Kidney epithelial cell (primary cell): ENCODE measurements around the gene EFCAB8. TPM values are rescaled to one million over a fixed set of nuclear protein-coding genes. Genes with fewer than 3 reads are reported as not detected.

Experiments used
- DNase-seq: peaks from one replicate; pipeline ENCODE4 v3.0.0-alpha.2; 2010; ENCODE audit warnings: low read depth
- H3K27me3 ChIP-seq: 2 replicates; pipeline ENCODE4 v1.6.0; 2011; ENCODE audit warnings: low read length; ENCODE audit not compliant: control insufficient read depth, insufficient read depth
- H3K36me3 ChIP-seq: 2 replicates; pipeline ENCODE4 v1.5.1; 2011; ENCODE audit warnings: low read length; ENCODE audit not compliant: control insufficient read depth, insufficient read depth
- H3K4me3 ChIP-seq: 2 replicates; pipeline ENCODE4 v1.5.1; 2011; ENCODE audit warnings: low read depth, mild to moderate bottlenecking, control low read depth, low read length
- total RNA-seq: library from RNA; depleted of rRNA; stranded (reverse); fragments of >200 nt; gene quantifications from 2 replicates; pipeline ENCODE4 v1.2.3, GENCODE V29; 2015
- TF ChIP-seq, protein P1 (sequence below): IDR thresholded peaks from 2 replicates; pipeline ENCODE4 v1.5.1; 2011; ENCODE audit warnings: mild to moderate bottlenecking, moderate library complexity, low read length, control low read depth, inconsistent platforms; ENCODE audit not compliant: insufficient read depth, poor library complexity, severe bottlenecking

The EFCAB8 gene
- total RNA-seq, 1 donor from 2014 or later, result not detected

DNA sequence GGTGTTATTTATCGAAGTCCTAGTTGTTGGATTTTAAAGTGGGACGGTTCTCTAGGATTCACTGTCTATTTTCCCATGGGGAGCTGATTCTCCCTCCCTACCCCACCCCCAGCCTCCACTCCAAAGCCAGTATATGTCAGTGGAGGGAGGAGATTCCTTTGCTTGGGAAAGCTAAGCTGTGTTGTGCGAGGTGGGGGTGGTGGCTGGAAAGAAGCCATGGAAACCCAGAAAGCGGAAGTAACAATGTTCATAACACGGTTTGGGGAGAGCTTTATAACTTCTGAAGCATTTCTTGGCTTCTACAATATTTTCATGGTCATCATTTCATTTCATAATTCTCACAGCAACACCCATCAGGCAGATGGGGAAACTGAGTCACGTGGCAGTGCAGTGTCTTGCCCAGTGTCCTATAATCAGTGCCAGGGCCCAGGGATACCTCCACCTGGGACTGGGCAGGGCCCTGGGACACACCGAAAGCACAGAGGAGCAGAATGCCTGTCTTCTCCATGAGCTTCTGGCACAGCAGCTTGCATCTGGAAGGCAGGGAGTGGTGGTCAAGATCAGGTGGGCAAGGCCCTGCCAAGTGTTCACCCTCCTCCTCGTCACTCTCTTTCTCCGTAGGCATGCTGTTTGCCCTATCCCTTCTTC is 141.0 kb downstream of the EFCAB8 start:
- Histone ChIP-seq H3K27me3 (no peaks in the 10 kb centered on the region), H3K4me3 (no peak overlapping the region), H3K36me3 (no peaks in the 10 kb centered on the region)
- TF ChIP-seq, protein P1, sequence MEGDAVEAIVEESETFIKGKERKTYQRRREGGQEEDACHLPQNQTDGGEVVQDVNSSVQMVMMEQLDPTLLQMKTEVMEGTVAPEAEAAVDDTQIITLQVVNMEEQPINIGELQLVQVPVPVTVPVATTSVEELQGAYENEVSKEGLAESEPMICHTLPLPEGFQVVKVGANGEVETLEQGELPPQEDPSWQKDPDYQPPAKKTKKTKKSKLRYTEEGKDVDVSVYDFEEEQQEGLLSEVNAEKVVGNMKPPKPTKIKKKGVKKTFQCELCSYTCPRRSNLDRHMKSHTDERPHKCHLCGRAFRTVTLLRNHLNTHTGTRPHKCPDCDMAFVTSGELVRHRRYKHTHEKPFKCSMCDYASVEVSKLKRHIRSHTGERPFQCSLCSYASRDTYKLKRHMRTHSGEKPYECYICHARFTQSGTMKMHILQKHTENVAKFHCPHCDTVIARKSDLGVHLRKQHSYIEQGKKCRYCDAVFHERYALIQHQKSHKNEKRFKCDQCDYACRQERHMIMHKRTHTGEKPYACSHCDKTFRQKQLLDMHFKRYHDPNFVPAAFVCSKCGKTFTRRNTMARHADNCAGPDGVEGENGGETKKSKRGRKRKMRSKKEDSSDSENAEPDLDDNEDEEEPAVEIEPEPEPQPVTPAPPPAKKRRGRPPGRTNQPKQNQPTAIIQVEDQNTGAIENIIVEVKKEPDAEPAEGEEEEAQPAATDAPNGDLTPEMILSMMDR, result no peak
- no peak for DNase-seq

DNA sequence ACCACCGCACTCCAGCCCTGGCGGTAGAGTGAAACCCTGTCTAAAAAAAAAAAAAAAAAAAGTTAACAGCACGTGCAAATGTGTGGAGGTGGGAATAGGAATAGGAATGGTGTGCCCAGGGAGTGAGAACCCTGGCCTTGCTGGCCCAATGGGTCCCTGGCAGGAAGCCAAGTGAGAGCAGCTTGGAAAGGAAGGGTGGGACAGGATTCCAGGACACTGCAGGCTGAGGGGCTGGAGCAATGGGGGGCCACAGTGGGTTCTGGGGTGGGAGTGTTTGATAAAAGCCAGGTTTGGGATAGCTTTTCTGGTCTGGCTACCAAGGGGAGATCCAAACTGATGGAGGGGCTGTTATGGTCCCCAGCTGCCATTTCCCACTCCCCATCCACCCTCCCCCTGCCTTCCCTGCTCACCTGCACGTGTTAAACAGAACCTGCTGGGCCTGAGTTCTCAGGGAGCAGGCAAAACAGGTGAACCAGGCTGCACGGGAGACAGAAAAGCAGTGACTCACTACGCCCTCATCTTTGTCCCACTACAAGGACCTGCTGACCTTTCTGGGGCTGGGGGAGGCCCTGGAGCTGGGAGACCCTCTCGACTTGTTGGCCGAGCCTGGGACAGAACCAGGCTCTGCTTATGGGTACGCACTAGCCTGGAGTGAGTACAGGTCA is 142.2 kb downstream of the EFCAB8 start:
- no peak for DNase-seq
- Histone ChIP-seq H3K36me3 (no peaks in the 10 kb centered on the region), H3K4me3 (no peak overlapping the region), H3K27me3 (no peaks in the 10 kb centered on the region)
- TF ChIP-seq, protein P1, result no peak

DNA sequence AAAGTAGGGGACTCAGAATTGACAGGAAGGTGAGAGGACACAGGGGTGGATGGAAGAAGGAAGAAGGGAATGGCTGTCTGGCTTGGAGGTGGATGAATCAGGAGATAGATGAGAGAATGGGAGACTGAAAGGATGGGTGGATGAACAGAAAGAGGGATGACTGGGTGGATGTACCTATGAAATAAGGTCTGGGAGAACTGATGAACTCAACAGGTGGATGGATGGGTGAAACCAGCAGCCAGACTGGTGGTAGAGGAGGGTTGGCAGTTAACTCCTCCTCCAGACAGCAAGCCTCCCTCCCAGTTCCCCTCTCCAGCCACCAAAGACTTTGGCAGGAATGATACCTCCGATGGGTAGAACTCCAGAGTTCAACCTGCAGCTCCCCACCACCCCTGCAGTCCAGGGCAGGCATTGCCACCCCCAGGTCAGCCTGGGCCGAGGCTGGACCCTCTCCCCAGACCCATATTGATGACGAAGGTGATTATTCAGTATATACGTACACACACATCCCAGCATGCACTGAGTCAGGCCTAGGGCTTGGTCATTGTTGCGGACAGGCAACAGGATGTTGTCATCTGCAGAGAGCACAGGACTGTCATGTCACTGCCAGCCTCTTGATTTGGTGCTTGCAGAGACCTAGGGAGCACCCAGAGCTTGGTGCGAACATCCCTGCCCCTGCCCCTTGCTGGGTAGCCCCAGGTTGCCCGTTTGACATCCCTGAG is 143.5 kb downstream of the EFCAB8 start:
- DNase-seq, result no peak
- H3K36me3 ChIP-seq, result no peaks in the 10 kb centered on the region
- TF ChIP-seq, protein P1, result no peak
- H3K4me3 ChIP-seq, result no peak overlapping the region
- no peaks in the 10 kb centered on the region for H3K27me3 ChIP-seq

DNA sequence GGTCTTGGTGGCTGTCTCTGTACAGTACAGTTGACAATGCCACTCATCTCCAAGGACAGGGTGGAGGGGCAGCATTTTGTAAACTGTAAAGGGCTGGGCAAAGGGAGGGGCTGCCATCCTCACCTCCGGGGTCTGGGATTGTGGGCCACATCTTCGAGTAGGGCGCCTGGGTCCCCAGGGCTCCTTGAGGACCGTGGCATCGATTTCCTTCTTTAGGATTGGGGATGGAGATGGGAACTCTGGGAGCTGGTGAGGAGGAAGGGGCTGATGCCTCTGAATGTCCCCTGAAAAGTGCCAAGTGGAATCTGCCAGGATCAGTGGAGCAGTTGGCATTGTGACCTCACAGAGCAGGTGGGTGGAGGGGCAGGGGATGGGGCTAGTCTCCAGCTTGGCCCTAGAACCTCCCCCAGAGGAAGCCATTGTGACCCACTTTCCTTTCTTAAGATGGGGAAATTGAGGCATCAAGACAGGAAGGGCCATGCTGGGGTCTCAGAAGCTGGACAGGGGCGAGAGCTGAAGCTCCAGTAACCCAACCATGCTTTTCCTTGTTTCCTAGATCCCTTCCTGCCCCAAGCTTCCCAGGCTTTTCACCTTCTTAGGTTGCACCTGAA is 145.5 kb downstream of the EFCAB8 start, which contains the start of gene SUN5:
Gene SUN5, minus strand, starts transcription at position 293 of the 611 bp plus-strand sequence. Its CDS starts 93 bp downstream, at position 200.
- DNase-seq, result no peak
- TF ChIP-seq, protein P1, result no peak
- no peaks in the 10 kb centered on the region for H3K27me3 ChIP-seq
- H3K4me3 ChIP-seq, result no peak within 1 kb of the TSS
- H3K36me3 ChIP-seq, result no peaks in the 10 kb centered on the region

DNA sequence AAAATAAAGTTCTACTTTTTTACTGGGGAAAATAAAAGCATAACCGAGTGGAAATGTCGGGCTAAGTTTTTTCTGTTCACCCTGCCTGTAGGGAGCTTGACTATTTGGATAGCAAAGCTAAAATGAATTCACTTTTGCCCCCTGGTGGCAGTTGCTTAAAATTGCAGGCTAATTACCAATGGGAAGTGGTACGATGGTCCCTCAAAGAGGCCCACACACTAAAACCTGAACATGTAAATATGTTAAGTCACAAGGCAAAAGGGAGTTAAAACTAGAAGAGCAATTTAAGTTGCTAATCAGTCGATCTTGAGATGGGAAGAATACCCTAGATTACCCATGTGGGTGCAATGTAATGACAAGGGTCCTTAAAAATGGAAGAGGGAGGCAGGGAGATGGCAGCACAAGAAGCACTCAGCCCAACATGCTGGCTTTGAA is 146.4 kb downstream of the EFCAB8 start:
- no peak for DNase-seq
- H3K4me3 ChIP-seq, result no peak overlapping the region
- no peaks in the 10 kb centered on the region for H3K27me3 ChIP-seq
- TF ChIP-seq, protein P1, result peak; percentile 27
- no peaks in the 10 kb centered on the region for H3K36me3 ChIP-seq
